ENCODE results near the gene GALNT18.

The GALNT18 gene

GRCh38 chr11:11313426-11313825 is 308.4 kb downstream of the GALNT18 start:
- no peak for TF ChIP-seq CTCF (IDR thresholded peaks at IDR 0.05; ENCODE audit: low read depth, low read length)
- DNase-seq (ENCODE audit: extremely low read depth, low read depth), result no peak

GRCh38 chr11:11312738-11313137 is 309.1 kb downstream of the GALNT18 start:
- DNase-seq (ENCODE audit: extremely low read depth, low read depth), result no peak
- TF ChIP-seq CTCF (IDR thresholded peaks at IDR 0.05; ENCODE audit: low read depth, low read length), result no peak

- no peak for TF ChIP-seq CTCF (IDR thresholded peaks at IDR 0.05; ENCODE audit: low read depth, low read length)
- DNase-seq (ENCODE audit: extremely low read depth, low read depth), result no peak
Measured at GRCh38 chr11:11311169-11311568, 310.6 kb downstream of the GALNT18 start.

- no peak for DNase-seq (ENCODE audit: extremely low read depth, low read depth)
- TF ChIP-seq CTCF (IDR thresholded peaks at IDR 0.05; ENCODE audit: low read depth, low read length), result no peak
Measured at GRCh38 chr11:11309906-11310305, 311.9 kb downstream of the GALNT18 start.

- no peak for DNase-seq (ENCODE audit: extremely low read depth, low read depth)
- TF ChIP-seq CTCF (IDR thresholded peaks at IDR 0.05; ENCODE audit: low read depth, low read length), result no peak
Measured at GRCh38 chr11:11308249-11308648, 313.6 kb downstream of the GALNT18 start.

- DNase-seq (ENCODE audit: extremely low read depth, low read depth), result no peak
- no peak for TF ChIP-seq CTCF (IDR thresholded peaks at IDR 0.05; ENCODE audit: low read depth, low read length)
Measured at GRCh38 chr11:11306855-11307254, 314.9 kb downstream of the GALNT18 start.

- no peak for TF ChIP-seq CTCF (IDR thresholded peaks at IDR 0.05; ENCODE audit: low read depth, low read length)
- DNase-seq (ENCODE audit: extremely low read depth, low read depth), result no peak
Measured at GRCh38 chr11:11304550-11304949, 317.3 kb downstream of the GALNT18 start.

All from AG09319 (cell line).